Transverse colon (tissue), 4 donors: ENCODE results near the gene KATNB1. TPM values are rescaled to one million over a fixed set of nuclear protein-coding genes. Genes with fewer than 3 reads are reported as not detected.

Experiments
- DNase-seq: peaks from one replicate; pipeline ENCODE4 v3.0.0-alpha.2; 2019
- H3K27ac ChIP-seq, 4 donors: fragments of 200-600 bp; sonication (generic); 2 replicates each; pipeline ENCODE4 v1.5.1; 2016 to 2018; ENCODE audit warnings: inconsistent platforms in 4 of 4
- H3K27me3 ChIP-seq: fragments of 200-600 bp; sonication (generic); 2 replicates; pipeline ENCODE4 v1.5.1; 2017; ENCODE audit warnings: inconsistent platforms
- H3K36me3 ChIP-seq, 4 donors: fragments of 200-600 bp; sonication (generic); 2 replicates each; pipeline ENCODE4 v1.5.1; 2017 to 2019; ENCODE audit warnings: inconsistent platforms in 4 of 4
- H3K4me1 ChIP-seq, 4 donors: fragments of 200-600 bp; sonication (generic); 2 replicates each; pipeline ENCODE4 v1.5.1; 2017 to 2020; ENCODE audit warnings: inconsistent platforms in 4 of 4
- H3K4me3 ChIP-seq, 4 donors: fragments of 200-600 bp; sonication (generic); 1 replicate in 1 of 4; 2 replicates in 3 of 4; pipeline versions ENCODE4 v1.5.1 to v1.6.1; 2017 to 2019; ENCODE audit warnings: inconsistent platforms in 4 of 4
- H3K9me3 ChIP-seq, 2 donors: fragments of 200-600 bp; sonication (generic); 2 replicates each; pipeline ENCODE4 v1.5.1; 2017 to 2019; ENCODE audit warnings: inconsistent platforms in 2 of 2
- EP300 ChIP-seq: sonication (generic); formaldehyde crosslinking; IDR thresholded peaks from one replicate; pipeline ENCODE4 v1.6.1; 2017; ENCODE audit warnings: antibody characterized with exemption, low read depth
- POLR2A ChIP-seq: fragments of 450-650 bp; IDR thresholded peaks from one replicate; pipeline ENCODE4 v1.6.1; 2016; ENCODE audit warnings: antibody characterized with exemption, mild to moderate bottlenecking, moderate library complexity
- POLR2AphosphoS5 ChIP-seq, 3 donors: sonication (generic); formaldehyde crosslinking; IDR thresholded peaks; one replicate each; pipeline ENCODE4 v1.6.1; 2016; ENCODE audit warnings: antibody characterized with exemption in 3 of 3
- WGBS, 2 donors: methylation state at CpG; one replicate each; pipeline ENCODE4 v1.1.5; 2018; ENCODE audit warnings: low coverage in 1 of 2; 5-methylcytosine and 5-hydroxymethylcytosine counted together
- in situ Hi-C, 4 donors: fragments of 200-750 bp; cut with MboI; loops; one replicate each; pipeline versions ENCODE4 v1.15.0 to v1.15.1; 2017; ENCODE audit warnings: low sequenced_read_pairs in 3 of 4, low pct_ligation_motif_present in 1 of 4, low pct_unique_long_range_greater_than_20kb in 1 of 4
- intact Hi-C: fragments of 100-400 bp; cut with DNase I; formaldehyde crosslinking; loops from one replicate; pipeline ENCODE4 v1.15.1; 2023; ENCODE audit warnings: low total_unique reads
- total RNA-seq, 4 donors: library from RNA; depleted of rRNA; stranded (reverse); fragments of >200 nt; gene quantifications; one replicate each; pipeline ENCODE4 v1.1.0, GENCODE V29; 2016
- TF ChIP-seq, protein P1 (sequence below), 5 experiments: fragments of 200-600 bp in 3 of 5; fragments of 450-650 bp in 2 of 5; sonication (generic) in 3 of 5; IDR thresholded peaks; 1 replicate in 2 of 5; 2 replicates in 3 of 5; pipeline ENCODE4 v1.5.1; 2016 to 2017; ENCODE audit warnings: antibody characterized with exemption in 5 of 5, inconsistent platforms in 3 of 5, mild to moderate bottlenecking in 2 of 5, moderate library complexity in 1 of 5

KATNB1 gene
- total RNA-seq, 4 donors from 2014 or later = 11.3 to 28.4 (median 22.3) TPM

DNA sequence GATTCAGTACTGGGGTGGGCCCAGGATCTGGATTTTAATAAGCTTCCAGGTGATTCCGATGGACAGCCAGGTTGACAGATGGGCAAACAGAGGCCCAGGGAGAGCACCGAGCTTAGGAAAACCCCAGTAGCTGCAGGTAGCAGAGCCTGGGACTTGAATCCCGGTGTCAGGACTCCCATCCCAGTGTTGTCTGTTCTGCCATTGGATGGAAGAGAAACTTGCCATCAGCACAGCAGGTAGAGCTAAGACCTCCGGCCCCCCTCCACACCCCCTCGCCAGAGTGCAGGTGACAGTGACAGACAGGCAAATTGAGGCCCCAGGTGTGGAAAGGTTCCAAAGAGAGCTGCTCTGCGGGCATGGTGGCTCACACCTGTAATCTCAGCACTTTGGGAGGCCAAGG is 12.4 kb downstream of the KATNB1 start:
- WGBS, 2 donors = 96 to 100% methylated on average over 1 to 6 of the region's 6 CpGs
- intact Hi-C loops = no loop called here
- H3K4me3 ChIP-seq = no peak overlapping the region
- no peak overlapping the region for H3K27ac ChIP-seq
- DNase-seq = no peak
- no peaks in the 10 kb centered on the region for H3K36me3 ChIP-seq
- H3K27me3 ChIP-seq = no peaks in the 10 kb centered on the region
- no peaks in the 10 kb centered on the region for H3K9me3 ChIP-seq
- in situ Hi-C loops = no loop called here
- no peaks in the 10 kb centered on the region for H3K4me1 ChIP-seq
- TF ChIP-seq POLR2AphosphoS5 (IDR thresholded peaks at IDR 0.05) (no peak), EP300 (no peak), POLR2A (no peak)
- TF ChIP-seq, protein P1, sequence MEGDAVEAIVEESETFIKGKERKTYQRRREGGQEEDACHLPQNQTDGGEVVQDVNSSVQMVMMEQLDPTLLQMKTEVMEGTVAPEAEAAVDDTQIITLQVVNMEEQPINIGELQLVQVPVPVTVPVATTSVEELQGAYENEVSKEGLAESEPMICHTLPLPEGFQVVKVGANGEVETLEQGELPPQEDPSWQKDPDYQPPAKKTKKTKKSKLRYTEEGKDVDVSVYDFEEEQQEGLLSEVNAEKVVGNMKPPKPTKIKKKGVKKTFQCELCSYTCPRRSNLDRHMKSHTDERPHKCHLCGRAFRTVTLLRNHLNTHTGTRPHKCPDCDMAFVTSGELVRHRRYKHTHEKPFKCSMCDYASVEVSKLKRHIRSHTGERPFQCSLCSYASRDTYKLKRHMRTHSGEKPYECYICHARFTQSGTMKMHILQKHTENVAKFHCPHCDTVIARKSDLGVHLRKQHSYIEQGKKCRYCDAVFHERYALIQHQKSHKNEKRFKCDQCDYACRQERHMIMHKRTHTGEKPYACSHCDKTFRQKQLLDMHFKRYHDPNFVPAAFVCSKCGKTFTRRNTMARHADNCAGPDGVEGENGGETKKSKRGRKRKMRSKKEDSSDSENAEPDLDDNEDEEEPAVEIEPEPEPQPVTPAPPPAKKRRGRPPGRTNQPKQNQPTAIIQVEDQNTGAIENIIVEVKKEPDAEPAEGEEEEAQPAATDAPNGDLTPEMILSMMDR (IDR thresholded peaks at IDR 0.05) = no peak

- DNase-seq = no peak
Observed at GRCh38 chr16:57748596-57748995, 13.0 kb downstream of the KATNB1 start.

GRCh38 chr16:57749101-57749692 is 13.6 kb downstream of the KATNB1 start:
- in situ Hi-C loops = no loop called here
- H3K9me3 ChIP-seq = no peaks in the 10 kb centered on the region
- no peaks in the 10 kb centered on the region for H3K4me1 ChIP-seq
- H3K27me3 ChIP-seq = no peaks in the 10 kb centered on the region
- DNase-seq = no peak
- no peak for TF ChIP-seq POLR2A
- no peak for TF ChIP-seq POLR2AphosphoS5 (IDR thresholded peaks at IDR 0.05)
- H3K36me3 ChIP-seq = no peaks in the 10 kb centered on the region
- intact Hi-C loops = no loop called here
- H3K27ac ChIP-seq = no peak overlapping the region
- WGBS, 2 donors = 76 to 83% methylated on average over 1 to 3 of the region's 3 CpGs
- no peak overlapping the region for H3K4me3 ChIP-seq

More at GRCh38 chr16:57748596-57748995, 13.0 kb downstream of the KATNB1 start:
- in situ Hi-C loops (no loop called here), intact Hi-C loops (no loop called here)
- no peaks in the 10 kb centered on the region for H3K4me1 ChIP-seq
- no peak overlapping the region for H3K27ac ChIP-seq
- H3K9me3 ChIP-seq = no peaks in the 10 kb centered on the region
- TF ChIP-seq POLR2A = no peak
- no peak for TF ChIP-seq POLR2AphosphoS5 (IDR thresholded peaks at IDR 0.05)
- no peak for TF ChIP-seq EP300
- TF ChIP-seq, protein P1 (IDR thresholded peaks at IDR 0.05) = no peak
- no peak overlapping the region for H3K4me3 ChIP-seq
- no peaks in the 10 kb centered on the region for H3K36me3 ChIP-seq
- 88% methylated on average over 11 of the region's 11 CpGs; no CpG with 5 or more reads in 1 of the 2 donors for WGBS, 2 donors
- H3K27me3 ChIP-seq = no peaks in the 10 kb centered on the region

DNA sequence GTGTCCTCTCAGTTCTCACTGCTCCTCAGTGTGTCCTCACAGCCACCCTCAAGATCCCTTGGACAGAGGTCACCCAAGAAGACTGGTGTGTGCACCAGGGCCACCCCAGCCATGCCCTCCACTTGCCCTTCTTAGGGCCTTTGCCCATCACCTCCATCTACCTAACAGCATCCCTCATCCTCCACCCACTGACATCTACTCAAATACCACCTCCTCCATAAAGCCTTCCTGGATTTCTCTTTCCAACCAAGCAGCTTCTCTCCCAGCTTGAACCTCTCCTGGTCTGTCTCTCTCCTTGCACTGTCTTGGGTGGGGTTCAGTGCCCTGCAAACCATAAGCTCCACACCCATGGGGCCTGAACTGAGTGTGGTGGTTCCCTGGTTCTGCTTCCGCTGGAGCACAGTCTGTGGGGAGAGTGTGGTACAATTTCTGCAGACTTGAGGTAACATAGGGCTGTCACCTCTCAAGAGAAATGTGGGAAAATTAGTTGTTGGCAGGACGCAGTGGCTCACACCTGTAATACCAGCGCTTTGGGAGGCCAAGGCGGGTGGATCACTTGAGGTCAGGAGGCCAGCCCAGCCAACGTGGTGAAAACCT is 14.4 kb downstream of the KATNB1 start:
- DNase-seq = no peak
- Histone ChIP-seq H3K9me3 (no peaks in the 10 kb centered on the region), H3K4me1 (no peaks in the 10 kb centered on the region), H3K36me3 (no peaks in the 10 kb centered on the region), H3K27ac (no peak overlapping the region), H3K4me3 (no peak overlapping the region), H3K27me3 (no peaks in the 10 kb centered on the region)
- no peak for TF ChIP-seq POLR2AphosphoS5 (IDR thresholded peaks at IDR 0.05)
- no peak for TF ChIP-seq EP300
- TF ChIP-seq POLR2A = no peak
- TF ChIP-seq, protein P1 (IDR thresholded peaks at IDR 0.05) = no peak
- in situ Hi-C loops = loop anchor here in 3 of 4 donors (25.0 kb wide), 1 partner anchor 262 kb away; the partner anchor contains the start of genes USB1 (in 3 of the 3) and ZNF319 (in 3 of the 3)
- 60 to 83% methylated on average over 4 to 5 of the region's 5 CpGs for WGBS, 2 donors
- intact Hi-C loops = loop anchor here (10.0 kb wide), 1 partner anchor 265 kb away; no protein-coding TSS in a partner anchor
